A549 (cell line): Measurements from ENCODE around the gene POLR1E. TPM values are rescaled to one million over a fixed set of nuclear protein-coding genes. Genes with fewer than 3 reads are reported as not detected.

Experiments
- ATAC-seq, 2 experiments: fragments of 200-7000 bp in 1 of 2; fragments of >200 bp in 1 of 2; cut with Nextera tagmentation in 1 of 2; cut with Tn5 transposase in 1 of 2; 3 replicates each; pipeline versions ENCODE4 v1.8.0 to v1.9.1; 2018 to 2020; ENCODE audit warnings: mild to moderate bottlenecking in 1 of 2, moderate library complexity in 1 of 2
- CTCF ChIA-PET: fragments of 300-600 bp; sonication (Branson Sonifier 250); formaldehyde crosslinking; extraction: SDS; loops from one replicate; lab custom pipeline; 2021; ENCODE audit warnings: antibody characterized with exemption, inconsistent platforms; lab: Yijun Ruan, JAX
- POLR2A ChIA-PET: fragments of 350-600 bp; formaldehyde crosslinking; extraction: SDS; loops from one replicate; lab custom pipeline; 2021; ENCODE audit warnings: antibody characterized with exemption, inconsistent platforms; lab: Yijun Ruan, JAX
- DNase-seq, 2 experiments: peaks; one replicate each; pipeline versions ENCODE4 v3.0.0 to v3.0.0-alpha.2; 2011 to 2016; ENCODE audit warnings: low read depth in 1 of 2, low spot score in 1 of 2
- FAIRE-seq: peaks from 2 replicates; lab custom pipeline; 2011; peaks lifted over from hg19 to GRCh38; lab: Jason Lieb, UNC
- H3K27ac ChIP-seq, 2 experiments: fragments of >200 bp; sonication (Bioruptor Twin); formaldehyde crosslinking; 3 replicates each; pipeline ENCODE4 v1.5.1; 2016 to 2017
- H3K4me1 ChIP-seq: fragments of >200 bp; sonication (Bioruptor Twin); formaldehyde crosslinking; 3 replicates; pipeline ENCODE4 v1.6.1; 2016
- H3K4me2 ChIP-seq: fragments of >200 bp; sonication (Bioruptor Twin); formaldehyde crosslinking; 3 replicates; pipeline ENCODE4 v1.6.1; 2016
- H3K4me3 ChIP-seq: fragments of >200 bp; sonication (Bioruptor Twin); formaldehyde crosslinking; 3 replicates; pipeline ENCODE4 v1.5.1; 2016
- H3K9me3 ChIP-seq: fragments of >200 bp; sonication (Bioruptor Twin); formaldehyde crosslinking; 3 replicates; pipeline ENCODE4 v1.6.1; 2016
- BHLHE40 ChIP-seq: IDR thresholded peaks from 2 replicates; pipeline ENCODE4 v1.6.1; 2012; ENCODE audit warnings: low read depth, low read length, inconsistent platforms
- CBX2 ChIP-seq: fragments of 200-600 bp; sonication (generic); IDR thresholded peaks from 2 replicates; pipeline ENCODE4 v1.6.1; 2016; ENCODE audit warnings: low read depth, mild to moderate bottlenecking, borderline replicate concordance
- CBX8 ChIP-seq: fragments of 200-600 bp; sonication (generic); IDR thresholded peaks from 2 replicates; pipeline ENCODE4 v1.6.1; 2016
- CEBPB ChIP-seq, 2 experiments: fragments of >200 bp in 1 of 2; sonication (Bioruptor Twin) in 1 of 2; formaldehyde crosslinking in 1 of 2; IDR thresholded peaks; 2 replicates each; pipeline ENCODE4 v1.6.1; 2012 to 2016
- CHD4 ChIP-seq: fragments of 200-600 bp; sonication (generic); IDR thresholded peaks from 2 replicates; pipeline ENCODE4 v1.6.1; 2016; ENCODE audit warnings: antibody characterized with exemption, mild to moderate bottlenecking, borderline replicate concordance
- EHF ChIP-seq: fragments of 250-450 bp; sonication (Bioruptor Pico); IDR thresholded peaks from 2 replicates; pipeline ENCODE4 v1.5.0; 2020; ENCODE audit warnings: mild to moderate bottlenecking
- EP300 ChIP-seq, 2 experiments: fragments of >200 bp; sonication (Bioruptor Twin); formaldehyde crosslinking; IDR thresholded peaks; 2 replicates in 1 of 2; 3 replicates in 1 of 2; pipeline ENCODE4 v1.6.1; 2016 to 2017
- ESRRA ChIP-seq: fragments of 150-350 bp; IDR thresholded peaks from 2 replicates; pipeline ENCODE4 v1.6.1; 2014; ENCODE audit warnings: mild to moderate bottlenecking, low read length, borderline replicate concordance
- FOSL2 ChIP-seq, 2 experiments: fragments of 450-650 bp in 1 of 2; fragments of >200 bp in 1 of 2; sonication (Bioruptor Twin) in 1 of 2; formaldehyde crosslinking; IDR thresholded peaks; 2 replicates each; pipeline versions ENCODE4 v1.5.0 to v1.6.1; 2016 to 2020; ENCODE audit warnings: mild to moderate bottlenecking in 1 of 2, moderate library complexity in 1 of 2
- GATA3 ChIP-seq: IDR thresholded peaks from 2 replicates; pipeline ENCODE4 v1.6.1; 2012; ENCODE audit warnings: borderline replicate concordance
- HEYL ChIP-seq: fragments of 250-450 bp; sonication (Bioruptor Pico); IDR thresholded peaks from 2 replicates; pipeline ENCODE4 v1.8.0; 2021; ENCODE audit warnings: mild to moderate bottlenecking, moderate library complexity
- HMGXB4 ChIP-seq: fragments of 250-450 bp; sonication (Bioruptor Pico); IDR thresholded peaks from 2 replicates; pipeline ENCODE4 v1.5.0; 2021; ENCODE audit warnings: mild to moderate bottlenecking, moderate library complexity, borderline replicate concordance
- JUN ChIP-seq, 2 experiments: fragments of >200 bp; sonication (Bioruptor Twin); formaldehyde crosslinking; IDR thresholded peaks; 2 replicates in 1 of 2; 3 replicates in 1 of 2; pipeline ENCODE4 v1.6.1; 2016 to 2017
- MAZ ChIP-seq: fragments of 150-350 bp; IDR thresholded peaks from 2 replicates; pipeline ENCODE4 v1.6.1; 2014; ENCODE audit warnings: antibody characterized with exemption, low read depth, low read length, borderline replicate concordance
- NFE2L2 ChIP-seq: fragments of 150-350 bp; conservative IDR thresholded peaks from 2 replicates; pipeline ENCODE4 v1.6.1; 2014; ENCODE audit warnings: low read length
- NPAS2 ChIP-seq: fragments of 250-450 bp; sonication (Bioruptor Pico); IDR thresholded peaks from 2 replicates; pipeline ENCODE4 v1.8.0; 2022; ENCODE audit warnings: mild to moderate bottlenecking, moderate library complexity, borderline replicate concordance
- NR3C1 ChIP-seq: fragments of >200 bp; sonication (Bioruptor Twin); formaldehyde crosslinking; IDR thresholded peaks from 3 replicates; pipeline ENCODE4 v1.6.1; 2017
- RCOR1 ChIP-seq: fragments of 150-350 bp; IDR thresholded peaks from 2 replicates; pipeline ENCODE4 v1.6.1; 2014; ENCODE audit warnings: antibody characterized with exemption, low read length, low read depth
- REST ChIP-seq: fragments of 200-600 bp; sonication (generic); IDR thresholded peaks from 2 replicates; pipeline ENCODE4 v1.6.1; 2016; ENCODE audit warnings: antibody characterized with exemption, mild to moderate bottlenecking, moderate library complexity
- RFX5 ChIP-seq: fragments of 450-650 bp; IDR thresholded peaks from 2 replicates; pipeline ENCODE4 v1.7.1; 2014; ENCODE audit warnings: antibody characterized with exemption, mild to moderate bottlenecking, moderate library complexity
- RNF2 ChIP-seq: fragments of 200-600 bp; sonication (generic); IDR thresholded peaks from 2 replicates; pipeline ENCODE4 v1.6.1; 2016; ENCODE audit warnings: low read depth, mild to moderate bottlenecking, antibody characterized with exemption, moderate library complexity, borderline replicate concordance
- SMC3 ChIP-seq: fragments of >200 bp; sonication (Bioruptor Twin); formaldehyde crosslinking; IDR thresholded peaks from 3 replicates; pipeline ENCODE4 v1.6.1; 2018; ENCODE audit warnings: inconsistent platforms
- ZC3H11A ChIP-seq: fragments of 450-650 bp; IDR thresholded peaks from 2 replicates; pipeline ENCODE4 v1.6.1; 2014; ENCODE audit warnings: antibody characterized with exemption, mild to moderate bottlenecking
- ZFP36 ChIP-seq: fragments of 450-650 bp; IDR thresholded peaks from 2 replicates; pipeline ENCODE4 v1.6.1; 2014; ENCODE audit warnings: borderline replicate concordance; ENCODE audit not compliant: partially characterized antibody
- ZNF302 ChIP-seq: fragments of 250-450 bp; sonication (Bioruptor Pico); IDR thresholded peaks from 2 replicates; pipeline ENCODE4 v1.9.0; 2021; ENCODE audit warnings: inconsistent platforms, mild to moderate bottlenecking, moderate library complexity
- WGBS: methylation state at CpG from one replicate; pipeline ENCODE4 v1.1.6; 2017; ENCODE audit errors: missing lambda C conversion rate; 5-methylcytosine and 5-hydroxymethylcytosine counted together
- polyA plus RNA-seq, 4 experiments: library from polyadenylated mRNA; depleted of rRNA in 3 of 4; stranded (reverse); fragments of >200 nt; fragmentation: RNase III in 1 of 4; extraction: RNeasy Plus Mini Kit Qiagen cat#74134 plus additional on column Dnase treatment in 1 of 4; gene quantifications; 2 replicates in 3 of 4; 3 replicates in 1 of 4; pipeline ENCODE4 v1.2.3, GENCODE V29; 2011 to 2017
- TF ChIP-seq, protein P1 (sequence below): fragments of >200 bp; sonication (Bioruptor Twin); formaldehyde crosslinking; IDR thresholded peaks from 3 replicates; pipeline ENCODE4 v1.5.1; 2016
- TF ChIP-seq, protein P2 (sequence below): IDR thresholded peaks from 2 replicates; pipeline ENCODE4 v1.6.1; 2012
- TF ChIP-seq, protein P3 (sequence below): fragments of >200 bp; sonication (Bioruptor Twin); formaldehyde crosslinking; IDR thresholded peaks from 2 replicates; pipeline ENCODE4 v1.6.1; 2016

Gene POLR1E
- polyA plus RNA-seq, 2 of the 4 experiments (the other 2 are of a cell fraction), result 41.9 to 47.2 TPM

GRCh38 chr9:37522971-37523370 is 37.2 kb downstream of the POLR1E start:
- POLR2A ChIA-PET, result no interaction called here
- ATAC-seq (no peak), DNase-seq (no peak), FAIRE-seq (no peak)
- Histone ChIP-seq H3K4me1 (no peaks in the 10 kb centered on the region), H3K4me2 (no peak overlapping the region), H3K4me3 (no peak overlapping the region), H3K27ac (no peak overlapping the region), H3K9me3 (no peaks in the 10 kb centered on the region)
- TF ChIP-seq RNF2 (no peak), EP300 (IDR thresholded peaks at IDR 0.05) (no peak), NFE2L2 (no peak), ESRRA (no peak), REST (no peak), HEYL (CRISPR knock-in tag) (no peak), CBX2 (no peak), ZNF302 (CRISPR knock-in tag) (no peak), ZFP36 (no peak), HMGXB4 (no peak), JUN (IDR thresholded peaks at IDR 0.05) (no peak), SMC3 (no peak), CEBPB (IDR thresholded peaks at IDR 0.05) (no peak), RFX5 (no peak), NPAS2 (CRISPR knock-in tag) (no peak), EHF (no peak)
- TF ChIP-seq, protein P1, sequence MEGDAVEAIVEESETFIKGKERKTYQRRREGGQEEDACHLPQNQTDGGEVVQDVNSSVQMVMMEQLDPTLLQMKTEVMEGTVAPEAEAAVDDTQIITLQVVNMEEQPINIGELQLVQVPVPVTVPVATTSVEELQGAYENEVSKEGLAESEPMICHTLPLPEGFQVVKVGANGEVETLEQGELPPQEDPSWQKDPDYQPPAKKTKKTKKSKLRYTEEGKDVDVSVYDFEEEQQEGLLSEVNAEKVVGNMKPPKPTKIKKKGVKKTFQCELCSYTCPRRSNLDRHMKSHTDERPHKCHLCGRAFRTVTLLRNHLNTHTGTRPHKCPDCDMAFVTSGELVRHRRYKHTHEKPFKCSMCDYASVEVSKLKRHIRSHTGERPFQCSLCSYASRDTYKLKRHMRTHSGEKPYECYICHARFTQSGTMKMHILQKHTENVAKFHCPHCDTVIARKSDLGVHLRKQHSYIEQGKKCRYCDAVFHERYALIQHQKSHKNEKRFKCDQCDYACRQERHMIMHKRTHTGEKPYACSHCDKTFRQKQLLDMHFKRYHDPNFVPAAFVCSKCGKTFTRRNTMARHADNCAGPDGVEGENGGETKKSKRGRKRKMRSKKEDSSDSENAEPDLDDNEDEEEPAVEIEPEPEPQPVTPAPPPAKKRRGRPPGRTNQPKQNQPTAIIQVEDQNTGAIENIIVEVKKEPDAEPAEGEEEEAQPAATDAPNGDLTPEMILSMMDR, result no peak
- CTCF ChIA-PET, result no interaction called here
- 77% methylated on average over 2 of the region's 2 CpGs for WGBS

DNA sequence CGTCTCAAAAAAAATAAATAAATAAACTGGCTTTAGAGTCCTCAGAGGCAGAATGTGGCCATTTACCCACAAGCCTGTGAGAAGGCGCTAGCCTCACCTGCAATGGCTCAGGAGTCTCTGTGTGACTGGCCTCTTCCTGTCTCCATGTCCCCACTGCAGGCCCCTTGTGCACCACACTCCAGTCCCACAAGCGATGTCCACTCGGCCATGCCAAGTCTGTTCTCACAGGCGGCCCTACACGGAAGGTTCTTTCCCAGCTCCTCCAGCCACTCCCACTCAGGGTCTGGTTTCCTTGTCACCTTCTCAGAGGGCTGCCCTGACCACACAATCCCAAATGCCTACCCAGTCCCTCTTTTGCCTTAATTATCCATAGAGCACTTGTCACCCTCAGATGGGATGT is 38.2 kb downstream of the POLR1E start:
- POLR2A ChIA-PET, result no interaction called here
- ATAC-seq (no peak), FAIRE-seq (no peak), DNase-seq (no peak)
- Histone ChIP-seq H3K9me3 (no peaks in the 10 kb centered on the region), H3K4me3 (no peak overlapping the region), H3K4me2 (no peak overlapping the region), H3K27ac (no peak overlapping the region), H3K4me1 (no peaks in the 10 kb centered on the region)
- TF ChIP-seq RCOR1 (no peak), FOSL2 (IDR thresholded peaks at IDR 0.05) (no peak), FOSL2 (CRISPR knock-in tag; IDR thresholded peaks at IDR 0.05) (no peak), CBX8 (no peak), GATA3 (no peak), MAZ (no peak), ZC3H11A (no peak), BHLHE40 (no peak), ESRRA (no peak), CHD4 (no peak), EHF (no peak), JUN (IDR thresholded peaks at IDR 0.05) (no peak), NR3C1 (no peak)
- TF ChIP-seq, protein P2, sequence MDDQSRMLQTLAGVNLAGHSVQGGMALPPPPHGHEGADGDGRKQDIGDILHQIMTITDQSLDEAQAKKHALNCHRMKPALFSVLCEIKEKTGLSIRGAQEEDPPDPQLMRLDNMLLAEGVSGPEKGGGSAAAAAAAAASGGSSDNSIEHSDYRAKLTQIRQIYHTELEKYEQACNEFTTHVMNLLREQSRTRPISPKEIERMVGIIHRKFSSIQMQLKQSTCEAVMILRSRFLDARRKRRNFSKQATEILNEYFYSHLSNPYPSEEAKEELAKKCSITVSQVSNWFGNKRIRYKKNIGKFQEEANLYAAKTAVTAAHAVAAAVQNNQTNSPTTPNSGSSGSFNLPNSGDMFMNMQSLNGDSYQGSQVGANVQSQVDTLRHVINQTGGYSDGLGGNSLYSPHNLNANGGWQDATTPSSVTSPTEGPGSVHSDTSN, result no peak
- TF ChIP-seq, protein P3, sequence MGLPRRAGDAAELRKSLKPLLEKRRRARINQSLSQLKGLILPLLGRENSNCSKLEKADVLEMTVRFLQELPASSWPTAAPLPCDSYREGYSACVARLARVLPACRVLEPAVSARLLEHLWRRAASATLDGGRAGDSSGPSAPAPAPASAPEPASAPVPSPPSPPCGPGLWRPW, result no peak
- CTCF ChIA-PET, result interaction anchor here (0.6 kb wide), 1 partner anchor 47 kb away, joined by 3 read pairs; no protein-coding TSS in a partner anchor
- 93% methylated on average over 6 of the region's 6 CpGs for WGBS
